PC-3 (cell line): Measurements from ENCODE around the gene RPS5.

Experiments used
- EZH2 ChIP-seq: fragments of 300-600 bp; sonication (generic); IDR thresholded peaks from one replicate; pipeline ENCODE4 v1.6.1; 2017; ENCODE audit warnings: antibody characterized with exemption, mild to moderate bottlenecking, low read length; ENCODE audit not compliant: unreplicated experiment
- TF ChIP-seq, protein P1 (sequence below): fragments of 300-600 bp; sonication (generic); conservative IDR thresholded peaks from 2 replicates; pipeline ENCODE4 v1.5.1; 2017; ENCODE audit warnings: antibody characterized with exemption, low read depth, mild to moderate bottlenecking, low read length

- TF ChIP-seq, protein P1, sequence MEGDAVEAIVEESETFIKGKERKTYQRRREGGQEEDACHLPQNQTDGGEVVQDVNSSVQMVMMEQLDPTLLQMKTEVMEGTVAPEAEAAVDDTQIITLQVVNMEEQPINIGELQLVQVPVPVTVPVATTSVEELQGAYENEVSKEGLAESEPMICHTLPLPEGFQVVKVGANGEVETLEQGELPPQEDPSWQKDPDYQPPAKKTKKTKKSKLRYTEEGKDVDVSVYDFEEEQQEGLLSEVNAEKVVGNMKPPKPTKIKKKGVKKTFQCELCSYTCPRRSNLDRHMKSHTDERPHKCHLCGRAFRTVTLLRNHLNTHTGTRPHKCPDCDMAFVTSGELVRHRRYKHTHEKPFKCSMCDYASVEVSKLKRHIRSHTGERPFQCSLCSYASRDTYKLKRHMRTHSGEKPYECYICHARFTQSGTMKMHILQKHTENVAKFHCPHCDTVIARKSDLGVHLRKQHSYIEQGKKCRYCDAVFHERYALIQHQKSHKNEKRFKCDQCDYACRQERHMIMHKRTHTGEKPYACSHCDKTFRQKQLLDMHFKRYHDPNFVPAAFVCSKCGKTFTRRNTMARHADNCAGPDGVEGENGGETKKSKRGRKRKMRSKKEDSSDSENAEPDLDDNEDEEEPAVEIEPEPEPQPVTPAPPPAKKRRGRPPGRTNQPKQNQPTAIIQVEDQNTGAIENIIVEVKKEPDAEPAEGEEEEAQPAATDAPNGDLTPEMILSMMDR = no peak
- no peak for TF ChIP-seq EZH2
Observed at GRCh38 chr19:58355215-58355796, 31.8 kb upstream of the RPS5 start.
